Measurements from ENCODE around the gene GAS7. TPM values are rescaled to one million over a fixed set of nuclear protein-coding genes. Genes with fewer than 3 reads are reported as not detected.

GAS7 gene
- total RNA-seq, 4 donors from 2014 or later: 242 to 309 (median 264) TPM

DNA sequence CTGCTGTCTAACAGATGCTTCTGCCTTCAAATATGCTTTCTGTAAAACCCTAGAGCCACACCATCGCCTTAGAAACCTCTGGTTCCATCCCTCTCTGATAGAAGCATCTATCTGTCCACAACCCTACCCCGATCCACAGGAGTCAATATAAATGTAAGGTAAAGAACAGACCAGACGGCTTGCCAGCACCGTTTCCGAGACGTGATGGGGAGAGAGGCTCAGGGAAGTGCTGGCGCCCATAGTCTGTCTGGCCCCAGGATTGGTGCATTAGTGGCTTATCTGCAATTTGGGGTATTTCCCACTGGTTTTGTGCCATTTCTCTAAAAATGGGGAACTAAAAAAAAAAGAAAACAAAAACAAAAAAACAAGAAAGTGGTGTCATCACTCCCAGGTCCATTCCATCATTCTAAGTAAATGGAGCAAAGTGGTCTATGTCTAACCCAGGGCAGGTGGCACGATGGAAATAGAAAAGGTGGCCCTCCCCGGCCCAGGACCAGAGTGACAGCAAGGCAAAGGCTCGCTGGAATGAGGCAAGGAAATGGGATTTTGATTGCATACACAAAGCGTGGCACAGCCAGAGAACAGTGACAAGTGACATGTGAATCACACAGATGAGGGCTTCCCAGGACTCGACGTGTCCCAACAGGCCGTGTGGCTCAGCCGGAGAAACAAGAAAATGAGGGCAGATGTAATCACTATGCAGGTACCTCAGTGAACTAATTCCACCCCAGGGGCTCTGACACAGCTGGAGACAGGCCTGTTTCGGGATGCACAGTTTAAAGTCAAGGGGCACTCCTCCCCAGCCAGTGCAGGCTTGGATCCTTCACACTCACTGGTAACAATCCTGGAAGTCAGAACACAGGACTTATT is 125.6 kb downstream of the GAS7 start:
- Histone ChIP-seq H3K36me3 (no peaks in the 10 kb centered on the region), H3K27me3 (no peaks in the 10 kb centered on the region), H3K4me3 (no peak overlapping the region), H3K27ac (no peak overlapping the region), H3K9me3 (peaks cover 0 to 3% (median 0%) of the 10 kb centered on the region in 4 donors), H3K4me1 (peaks cover 0 to 33% (median 12%) of the 10 kb centered on the region in 4 donors)
- TF ChIP-seq, protein P1, sequence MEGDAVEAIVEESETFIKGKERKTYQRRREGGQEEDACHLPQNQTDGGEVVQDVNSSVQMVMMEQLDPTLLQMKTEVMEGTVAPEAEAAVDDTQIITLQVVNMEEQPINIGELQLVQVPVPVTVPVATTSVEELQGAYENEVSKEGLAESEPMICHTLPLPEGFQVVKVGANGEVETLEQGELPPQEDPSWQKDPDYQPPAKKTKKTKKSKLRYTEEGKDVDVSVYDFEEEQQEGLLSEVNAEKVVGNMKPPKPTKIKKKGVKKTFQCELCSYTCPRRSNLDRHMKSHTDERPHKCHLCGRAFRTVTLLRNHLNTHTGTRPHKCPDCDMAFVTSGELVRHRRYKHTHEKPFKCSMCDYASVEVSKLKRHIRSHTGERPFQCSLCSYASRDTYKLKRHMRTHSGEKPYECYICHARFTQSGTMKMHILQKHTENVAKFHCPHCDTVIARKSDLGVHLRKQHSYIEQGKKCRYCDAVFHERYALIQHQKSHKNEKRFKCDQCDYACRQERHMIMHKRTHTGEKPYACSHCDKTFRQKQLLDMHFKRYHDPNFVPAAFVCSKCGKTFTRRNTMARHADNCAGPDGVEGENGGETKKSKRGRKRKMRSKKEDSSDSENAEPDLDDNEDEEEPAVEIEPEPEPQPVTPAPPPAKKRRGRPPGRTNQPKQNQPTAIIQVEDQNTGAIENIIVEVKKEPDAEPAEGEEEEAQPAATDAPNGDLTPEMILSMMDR (IDR thresholded peaks at IDR 0.05): no peak
- TF ChIP-seq EP300 (IDR thresholded peaks at IDR 0.05): no peak
- no peak for TF ChIP-seq POLR2A (IDR thresholded peaks at IDR 0.05)
- 87 to 90% methylated on average over 16 of the region's 16 CpGs for WGBS, 2 donors
- DNase-seq (ENCODE audit: low spot score in 2 of 2): no peak

DNA sequence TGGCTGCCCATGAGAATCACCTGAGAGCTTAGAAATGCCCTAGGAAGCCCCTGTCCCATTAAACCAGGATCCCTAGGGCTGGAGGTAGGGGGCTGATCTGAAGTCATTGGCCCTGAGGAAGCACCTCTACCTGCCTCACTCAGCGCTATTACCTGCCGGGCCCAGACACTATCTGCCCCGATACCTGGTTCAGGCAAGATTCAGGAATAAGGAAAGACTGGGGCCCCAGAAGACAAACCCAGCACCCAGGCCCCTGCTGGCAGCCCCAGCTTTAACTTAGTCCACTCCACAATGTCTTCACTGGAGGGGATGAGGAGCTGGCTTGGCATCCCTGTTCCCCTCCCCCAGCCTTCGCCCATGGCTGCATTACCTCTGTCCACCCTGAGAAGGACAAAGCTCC is 126.3 kb downstream of the GAS7 start:
- H3K36me3 ChIP-seq: no peaks in the 10 kb centered on the region
- no peaks in the 10 kb centered on the region for H3K27me3 ChIP-seq
- no peaks in the 10 kb centered on the region for H3K9me3 ChIP-seq
- H3K4me1 ChIP-seq: peaks cover 0 to 33% (median 12%) of the 10 kb centered on the region in 4 donors
- WGBS, 2 donors: 98 to 100% methylated on average over 4 of the region's 4 CpGs
- no peak overlapping the region for H3K4me3 ChIP-seq
- no peak for DNase-seq (ENCODE audit: low spot score in 2 of 2)
- TF ChIP-seq EP300 (IDR thresholded peaks at IDR 0.05): no peak
- TF ChIP-seq, protein P1 (IDR thresholded peaks at IDR 0.05): no peak
- no peak for TF ChIP-seq POLR2A (IDR thresholded peaks at IDR 0.05)
- H3K27ac ChIP-seq: no peak overlapping the region

DNA sequence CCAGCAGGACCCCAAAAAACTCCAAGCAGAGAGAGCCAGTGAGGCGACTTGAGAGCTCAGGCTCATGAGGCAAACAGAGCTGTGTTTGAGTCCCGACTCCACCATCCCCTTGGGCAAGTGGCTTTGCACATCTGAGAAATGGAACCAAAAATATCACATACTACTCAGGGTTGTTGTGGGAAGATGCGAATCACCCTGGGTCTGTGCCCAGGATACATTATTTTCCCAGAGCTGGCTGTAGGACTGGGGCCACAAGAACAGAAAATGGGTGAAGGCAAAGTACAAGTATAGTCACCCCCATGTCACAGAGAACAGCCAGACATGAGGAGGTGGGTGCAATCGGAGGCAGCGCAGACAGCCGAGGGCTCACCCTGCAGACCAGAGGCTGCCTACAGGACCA is 127.3 kb downstream of the GAS7 start:
- no peak for DNase-seq (ENCODE audit: low spot score in 2 of 2)
- no peak overlapping the region for H3K4me3 ChIP-seq
- no peaks in the 10 kb centered on the region for H3K36me3 ChIP-seq
- TF ChIP-seq EP300 (IDR thresholded peaks at IDR 0.05) (no peak), POLR2A (IDR thresholded peaks at IDR 0.05) (no peak)
- H3K27me3 ChIP-seq: no peaks in the 10 kb centered on the region
- 89 to 93% methylated on average over 6 of the region's 6 CpGs for WGBS, 2 donors
- peaks cover 0 to 33% (median 12%) of the 10 kb centered on the region in 4 donors for H3K4me1 ChIP-seq
- no peaks in the 10 kb centered on the region for H3K9me3 ChIP-seq
- peak overlapping the region in 1 of 4 donors; percentile 19 for H3K27ac ChIP-seq

DNA sequence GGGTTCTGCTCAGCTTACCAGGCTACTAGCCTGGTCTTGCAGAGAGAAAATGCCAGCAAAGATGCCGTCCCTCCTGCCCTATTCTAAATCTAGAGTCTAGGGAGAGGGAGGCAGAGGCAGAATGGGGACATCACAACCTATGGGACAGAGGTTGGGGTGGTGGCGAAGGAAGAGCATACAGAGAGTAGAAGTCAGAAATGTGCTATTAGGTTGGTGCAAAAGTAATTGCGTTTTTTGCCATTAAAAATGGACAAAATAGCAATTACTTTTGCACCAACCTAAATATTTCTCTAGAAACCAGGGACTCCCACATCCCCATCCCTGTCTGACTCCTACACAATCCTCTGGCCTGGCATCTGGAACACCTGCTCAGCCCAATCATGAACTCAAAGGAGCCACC is 127.7 kb downstream of the GAS7 start:
- no peaks in the 10 kb centered on the region for H3K36me3 ChIP-seq
- H3K4me3 ChIP-seq: no peak overlapping the region
- no peak for DNase-seq (ENCODE audit: low spot score in 2 of 2)
- 82 to 92% methylated on average over 3 of the region's 3 CpGs for WGBS, 2 donors
- TF ChIP-seq EP300 (IDR thresholded peaks at IDR 0.05): no peak
- no peak for TF ChIP-seq POLR2A (IDR thresholded peaks at IDR 0.05)
- TF ChIP-seq, protein P1 (IDR thresholded peaks at IDR 0.05): no peak
- H3K9me3 ChIP-seq: peaks cover 0 to under 1% (median 0%) of the 10 kb centered on the region in 4 donors
- peaks cover 0 to 33% (median 12%) of the 10 kb centered on the region in 4 donors for H3K4me1 ChIP-seq
- H3K27ac ChIP-seq: peak overlapping the region in 1 of 4 donors; percentile 19
- no peaks in the 10 kb centered on the region for H3K27me3 ChIP-seq

DNA sequence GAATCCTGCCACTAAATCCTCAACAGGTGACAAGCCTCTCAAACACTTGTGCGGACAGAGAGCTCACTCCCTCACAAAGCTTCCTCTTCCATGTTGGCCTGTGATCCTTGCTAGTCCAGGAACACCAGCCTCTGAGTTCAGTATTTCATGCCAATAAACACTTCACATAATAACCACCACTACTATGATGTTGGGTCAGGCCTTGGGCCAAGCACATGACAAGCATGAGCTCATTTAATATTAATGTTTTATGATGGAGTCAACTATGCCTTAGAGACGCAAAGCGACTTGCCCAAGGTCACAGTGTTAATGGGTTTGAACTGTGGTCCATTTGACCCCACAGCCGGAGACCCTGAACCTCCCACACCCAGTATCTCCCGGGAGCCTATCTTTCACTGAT is 129.1 kb downstream of the GAS7 start:
- 20 to 27% methylated on average over 5 of the region's 5 CpGs for WGBS, 2 donors

More for the DNA sequence above, 129.1 kb downstream of the GAS7 start:
- Histone ChIP-seq H3K36me3 (peaks cover 0 to 2% (median 0%) of the 10 kb centered on the region in 3 donors), H3K9me3 (peaks cover 0 to 8% (median 0%) of the 10 kb centered on the region in 4 donors), H3K4me1 (peaks cover 0 to 34% (median 15%) of the 10 kb centered on the region in 4 donors), H3K27ac (peak overlapping the region; percentile 8 to 82 (median 59)), H3K27me3 (no peaks in the 10 kb centered on the region), H3K4me3 (no peak overlapping the region)
- DNase-seq (ENCODE audit: low spot score in 2 of 2): peak; percentile 74 to 87
- TF ChIP-seq EP300 (IDR thresholded peaks at IDR 0.05): peak in 1 of 2 donors; percentile 89
- TF ChIP-seq, protein P1 (IDR thresholded peaks at IDR 0.05): no peak
- no peak for TF ChIP-seq POLR2A (IDR thresholded peaks at IDR 0.05)

Data from tibial nerve (tissue), 4 donors.